ENCODE data around the gene TSPEAR. TPM values are rescaled to one million over a fixed set of nuclear protein-coding genes. Genes with fewer than 3 reads are reported as not detected.

The TSPEAR gene
- total and polyA plus RNA-seq, 9 of the 15 experiments (the other 6 are each of a cell fraction or from before 2014, with no cell fraction given): not detected

GRCh38 chr21:44467859-44468195, 243.5 kb downstream of the TSPEAR start (continued):
- TF ChIP-seq, protein P1, sequence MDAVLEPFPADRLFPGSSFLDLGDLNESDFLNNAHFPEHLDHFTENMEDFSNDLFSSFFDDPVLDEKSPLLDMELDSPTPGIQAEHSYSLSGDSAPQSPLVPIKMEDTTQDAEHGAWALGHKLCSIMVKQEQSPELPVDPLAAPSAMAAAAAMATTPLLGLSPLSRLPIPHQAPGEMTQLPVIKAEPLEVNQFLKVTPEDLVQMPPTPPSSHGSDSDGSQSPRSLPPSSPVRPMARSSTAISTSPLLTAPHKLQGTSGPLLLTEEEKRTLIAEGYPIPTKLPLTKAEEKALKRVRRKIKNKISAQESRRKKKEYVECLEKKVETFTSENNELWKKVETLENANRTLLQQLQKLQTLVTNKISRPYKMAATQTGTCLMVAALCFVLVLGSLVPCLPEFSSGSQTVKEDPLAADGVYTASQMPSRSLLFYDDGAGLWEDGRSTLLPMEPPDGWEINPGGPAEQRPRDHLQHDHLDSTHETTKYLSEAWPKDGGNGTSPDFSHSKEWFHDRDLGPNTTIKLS (IDR thresholded peaks at IDR 0.05; ENCODE audit: borderline replicate concordance, low read depth): no peak
- no peak for TF ChIP-seq MTF1 (CRISPR knock-in tag; IDR thresholded peaks at IDR 0.05; ENCODE audit: borderline replicate concordance)

- H3K36me3 ChIP-seq (ENCODE audit: control insufficient read depth, insufficient read depth, low read length): no peaks in the 10 kb centered on the region
- H3K9ac ChIP-seq (ENCODE audit: insufficient read depth in 1 of 2, low read depth in 2 of 2, low read length in 2 of 2): no peak overlapping the region; a peak in 1 of 4 replicates
- no peak for DNase-seq (ENCODE audit: extremely low read depth in 1 of 4, low spot score in 3 of 4)
- H3K4me1 ChIP-seq (replicated peaks in 1 of 2; ENCODE audit: control insufficient read depth in 2 of 2, insufficient read depth in 2 of 2, low read length in 2 of 2): peaks cover 0 to 16% of the 10 kb centered on the region in 2 experiments; a peak in 1 of 5 replicates
- no peak for FAIRE-seq
- no peaks in the 10 kb centered on the region for H3K9me3 ChIP-seq (replicated peaks; ENCODE audit: control insufficient read depth, insufficient read depth, low read depth, low read length)
- no peak for ATAC-seq
- WGBS (ENCODE audit: insufficient coverage, low coverage, missing lambda C conversion rate): 3% methylated on average over 36 of the region's 36 CpGs
- no peak for TF ChIP-seq ZBTB1 (CRISPR knock-in tag; IDR thresholded peaks at IDR 0.05; ENCODE audit: borderline replicate concordance, low read depth)
- no peak for TF ChIP-seq EGR1 (conservative IDR thresholded peaks at IDR 0.05)
- no peak for TF ChIP-seq HNRNPUL1 (IDR thresholded peaks at IDR 0.05; ENCODE audit: low read length)
- TF ChIP-seq ZNF146 (CRISPR knock-in tag; IDR thresholded peaks at IDR 0.05; ENCODE audit: unreplicated experiment): no peak
- no peak for TF ChIP-seq ZNF639 (CRISPR knock-in tag; conservative IDR thresholded peaks at IDR 0.05 in 1 of 2, IDR thresholded peaks at IDR 0.05 in 1 of 2)
- no peak for TF ChIP-seq RBM17 (IDR thresholded peaks at IDR 0.05; ENCODE audit: borderline replicate concordance, low read depth, low read length)
- TF ChIP-seq FOXK2 (conservative IDR thresholded peaks at IDR 0.05 in 1 of 2, IDR thresholded peaks at IDR 0.05 in 1 of 2; ENCODE audit: low read depth in 2 of 2): no peak
- TF ChIP-seq CBFA2T2 (conservative IDR thresholded peaks at IDR 0.05): no peak
- no peak for TF ChIP-seq FOXM1 (IDR thresholded peaks at IDR 0.05; ENCODE audit: low read depth)
- TF ChIP-seq FOXM1 (CRISPR knock-in tag; IDR thresholded peaks at IDR 0.05; ENCODE audit: low read depth): no peak
- no peak for TF ChIP-seq E2F5 (CRISPR knock-in tag; IDR thresholded peaks at IDR 0.05)
- no peak for TF ChIP-seq KDM4B (IDR thresholded peaks at IDR 0.05; ENCODE audit: borderline replicate concordance in 2 of 2, low read depth in 1 of 2)
- no TSS peak for BruUV-seq (replicated peaks)
- H4K20me1 ChIP-seq (replicated peaks; ENCODE audit: control insufficient read depth, insufficient read depth, low read length): no peaks in the 10 kb centered on the region; the same call in 1 of the 2 replicates
- no peak overlapping the region for H2AFZ ChIP-seq (ENCODE audit: low read depth, low read length)
- in situ Hi-C loops (cut with MboI) (no loop called here), intact Hi-C loops (cut with micrococcal nuclease) (no loop called here)
- ChIA-PET CTCF (ENCODE audit: low intra/inter-chr PET ratio) (no interaction called here), POLR2A (interaction anchor here (0.6 to 0.7 kb wide), 3 partner anchors 10 to 298 kb away, joined by 3 to 4 read pairs (median 4); partner anchors contain the start of gene LRRC3)
- peaks cover 38 to 67% of the 10 kb centered on the region in 2 experiments for H3K27me3 ChIP-seq (ENCODE audit: control insufficient read depth in 2 of 2, insufficient read depth in 2 of 2, low read length in 2 of 2)
- no peak overlapping the region for H3K4me3 ChIP-seq
- H3K79me2 ChIP-seq (ENCODE audit: control insufficient read depth, insufficient read depth, low read length): no peaks in the 10 kb centered on the region
- H3K9me1 ChIP-seq (ENCODE audit: control insufficient read depth, insufficient read depth, low read length): no peaks in the 10 kb centered on the region
- H3K27ac ChIP-seq (ENCODE audit: extremely low read depth, low read depth, low read length): no peak overlapping the region
- H3K4me2 ChIP-seq (ENCODE audit: insufficient read depth, low read length): no peak overlapping the region
Observed at GRCh38 chr21:44466996-44467858, 244.1 kb downstream of the TSPEAR start.
